ENCODE data around the gene RNASE12.

The RNASE12 gene, protein sequence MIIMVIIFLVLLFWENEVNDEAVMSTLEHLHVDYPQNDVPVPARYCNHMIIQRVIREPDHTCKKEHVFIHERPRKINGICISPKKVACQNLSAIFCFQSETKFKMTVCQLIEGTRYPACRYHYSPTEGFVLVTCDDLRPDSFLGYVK

DNA sequence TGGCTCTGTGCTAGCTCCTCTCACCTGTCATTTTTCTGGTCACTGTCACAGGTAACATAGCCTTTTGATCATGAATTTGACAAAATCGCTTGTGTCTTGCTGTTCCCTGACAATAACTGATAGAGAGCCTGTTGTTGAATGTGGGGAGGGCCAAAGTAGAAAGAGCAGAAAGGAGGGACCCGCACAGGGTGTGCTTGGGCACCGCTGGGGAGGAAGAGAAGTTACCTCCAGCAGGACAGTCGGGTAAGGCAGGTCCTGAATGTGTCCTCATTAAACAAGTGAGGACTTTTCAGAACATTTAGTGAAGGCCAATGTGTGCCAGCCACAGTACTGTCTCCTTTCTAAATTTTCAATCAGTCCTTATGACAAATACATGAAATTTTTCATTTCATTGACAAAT lies at the start of gene RNASE12:
RNASE12 (minus strand) TSS at position 142 of the 400 bp plus-strand sequence. CDS start 653 bp downstream, outside the sequence.
- H3K4me3 ChIP-seq (ENCODE audit: low read length), result no peak within 1 kb of the TSS
- no peak for TF ChIP-seq ZNF274 (IDR thresholded peaks at IDR 0.05; ENCODE audit: low read depth, low read length)

DNA sequence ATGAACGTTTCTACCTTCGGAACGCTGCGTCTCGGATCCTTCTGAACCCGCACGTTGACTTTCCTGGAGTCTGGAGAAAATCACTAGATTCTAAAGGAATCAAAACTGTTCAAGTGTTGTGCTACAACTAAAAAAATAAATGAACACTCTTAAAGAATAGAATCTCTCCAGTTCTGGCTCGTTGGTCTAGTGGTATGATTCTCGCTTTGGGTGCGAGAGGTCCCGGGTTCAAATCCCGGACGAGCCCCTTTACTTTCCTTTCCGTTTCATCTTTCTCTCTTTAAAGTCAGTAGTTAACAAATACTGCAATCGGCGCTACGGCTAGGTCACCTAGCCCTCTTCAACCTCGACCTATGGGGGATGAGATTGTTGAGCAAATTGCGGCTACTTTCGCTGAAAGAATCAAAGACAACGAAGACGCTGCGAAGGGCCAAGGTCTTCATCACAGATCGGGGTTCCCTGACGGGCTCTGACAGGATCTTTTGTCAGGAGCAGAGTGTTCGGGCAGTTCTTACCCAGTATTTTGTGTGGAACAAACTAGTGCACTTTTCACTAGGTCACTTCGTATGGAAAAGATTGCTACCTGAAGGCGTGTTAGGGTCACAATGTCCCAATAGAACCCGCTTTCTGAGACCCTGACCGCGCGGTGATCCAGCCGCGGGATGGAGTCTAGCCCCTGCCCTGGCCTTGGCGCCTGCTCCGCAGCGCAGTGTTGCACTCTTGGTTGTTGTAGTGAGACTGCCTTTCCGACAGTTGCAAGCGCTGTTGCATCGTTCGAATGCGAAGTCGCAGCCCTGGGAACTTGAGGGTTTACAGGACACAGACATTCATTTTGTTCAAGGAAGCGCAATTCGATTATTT lies 41.9 kb upstream of the RNASE12 start:
- no peak for TF ChIP-seq ZNF274 (IDR thresholded peaks at IDR 0.05; ENCODE audit: low read depth, low read length)
- peak overlapping the region; percentile 68 for H3K4me3 ChIP-seq (ENCODE audit: low read length)

DNA sequence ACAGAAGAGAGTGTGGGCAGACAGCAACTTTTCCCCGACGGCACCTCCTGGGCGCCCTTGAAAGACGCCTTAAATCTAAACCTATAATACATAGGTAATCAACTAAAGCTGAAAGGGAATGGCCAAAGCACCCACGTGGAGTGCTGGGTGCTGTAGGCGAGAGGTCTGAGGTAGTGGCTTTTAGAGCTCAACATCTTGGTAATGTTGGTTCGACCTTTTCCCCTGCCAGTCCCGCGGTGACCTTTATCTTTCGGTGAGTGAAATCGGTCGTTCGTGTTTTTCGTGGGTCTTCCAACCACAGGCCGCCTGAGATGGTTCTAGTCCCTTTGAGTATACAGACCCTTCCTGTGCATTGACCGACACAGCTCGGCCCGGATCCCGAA lies 41.3 kb upstream of the RNASE12 start:
- H3K4me3 ChIP-seq (ENCODE audit: low read length), result peak overlapping the region; percentile 68
- TF ChIP-seq ZNF274 (IDR thresholded peaks at IDR 0.05; ENCODE audit: low read depth, low read length), result no peak

DNA sequence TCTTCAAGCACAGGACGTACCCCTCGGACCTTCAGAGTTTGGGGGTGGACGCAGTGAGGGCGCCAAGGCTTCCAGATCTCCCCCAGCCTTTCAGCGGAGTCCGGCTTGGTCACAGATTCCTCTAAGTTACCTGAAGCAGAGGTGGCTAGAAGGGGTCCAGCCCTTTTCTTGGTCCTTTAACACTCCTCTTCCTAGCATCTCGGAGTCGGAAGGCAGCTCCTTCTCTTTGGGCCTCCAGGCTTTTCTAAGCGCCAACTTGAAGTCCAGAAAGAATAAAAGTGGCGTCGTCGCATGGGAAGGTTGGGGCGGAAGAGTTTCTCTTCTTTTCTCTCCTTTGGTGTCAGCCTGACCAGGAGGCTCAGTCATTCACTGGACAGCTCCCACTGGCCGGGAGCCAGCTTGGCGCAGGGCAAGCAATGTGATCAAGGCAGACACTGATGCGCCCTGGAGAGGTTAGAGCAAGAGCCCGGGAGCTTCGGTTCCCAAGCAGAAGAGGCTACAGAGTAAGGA lies 40.8 kb upstream of the RNASE12 start:
- peak overlapping the region; percentile 68 for H3K4me3 ChIP-seq (ENCODE audit: low read length)
- no peak for TF ChIP-seq ZNF274 (IDR thresholded peaks at IDR 0.05; ENCODE audit: low read depth, low read length)

DNA sequence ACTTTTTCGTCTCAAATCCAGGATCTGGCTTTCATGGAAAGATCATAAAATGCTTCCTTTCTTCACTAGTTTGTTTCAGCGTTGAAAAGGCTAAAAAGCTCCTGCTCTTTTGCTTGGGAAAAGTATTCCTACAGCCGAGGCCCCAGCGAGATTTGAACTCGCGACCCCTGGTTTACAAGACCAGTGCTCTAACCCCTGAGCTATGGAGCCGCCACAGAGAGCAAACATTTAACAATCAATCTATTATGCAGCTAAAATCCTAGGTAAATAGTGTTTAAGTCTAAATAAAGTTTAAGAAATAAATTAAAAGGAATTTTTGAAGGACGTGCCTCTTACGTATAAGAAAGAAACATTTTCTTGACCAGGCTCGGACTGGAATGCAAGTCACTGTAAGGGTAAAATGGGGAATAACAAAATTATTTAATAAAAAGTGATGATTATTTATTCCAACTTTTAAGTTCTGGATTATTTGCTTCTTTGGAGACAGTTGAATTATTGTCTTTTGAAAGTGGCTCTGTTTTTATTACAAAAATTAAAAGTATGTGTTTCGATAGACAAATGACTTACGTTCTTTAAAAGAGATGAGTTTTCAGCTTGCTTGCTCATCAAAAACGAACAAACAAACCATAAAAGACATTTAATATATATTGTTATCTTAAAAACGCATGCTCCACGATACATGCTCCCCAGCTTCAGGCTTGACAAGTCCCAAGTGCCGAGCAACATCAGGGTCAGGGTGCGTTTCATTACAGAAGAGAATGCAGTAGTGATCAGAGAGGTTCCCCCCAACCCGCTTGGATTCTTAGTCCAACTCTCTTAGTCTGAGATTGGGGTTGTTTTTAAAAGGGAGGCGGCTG lies 40.1 kb upstream of the RNASE12 start:
- peak overlapping the region; percentile 68 for H3K4me3 ChIP-seq (ENCODE audit: low read length)
- TF ChIP-seq ZNF274 (IDR thresholded peaks at IDR 0.05; ENCODE audit: low read depth, low read length), result no peak

DNA sequence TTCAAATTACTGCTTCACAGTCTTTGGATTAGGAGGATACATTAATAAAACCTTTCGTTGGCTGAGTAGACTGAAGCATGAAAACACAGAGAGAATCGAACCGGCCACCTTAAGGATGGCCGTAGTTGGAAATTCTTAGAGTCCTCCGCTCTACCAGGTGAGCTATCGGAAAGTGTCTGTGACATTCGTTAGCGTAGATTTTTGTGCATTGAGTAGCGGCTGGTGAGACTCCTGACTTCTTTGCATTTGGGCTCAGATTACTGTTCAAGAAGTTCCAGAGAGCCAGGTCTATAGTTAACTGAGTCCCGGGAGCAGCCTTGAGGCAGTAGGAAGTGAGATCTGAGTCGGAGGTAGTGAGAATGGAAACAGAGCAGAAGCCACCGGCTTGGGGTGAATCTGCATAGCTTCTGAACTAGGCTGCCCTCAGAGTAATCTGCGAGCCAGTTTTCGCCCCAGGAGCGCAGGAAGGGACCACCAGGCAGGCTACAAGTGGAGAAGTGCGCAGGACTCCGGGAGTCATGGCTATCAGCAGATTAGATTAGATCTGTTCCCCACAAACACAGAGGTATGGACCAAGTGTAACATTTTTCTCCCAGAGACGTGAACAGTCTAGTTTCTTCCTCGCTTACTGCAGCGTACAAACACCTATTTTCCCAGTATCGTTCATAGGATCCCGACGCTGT lies 39.3 kb upstream of the RNASE12 start:
- no peak for TF ChIP-seq ZNF274 (IDR thresholded peaks at IDR 0.05; ENCODE audit: low read depth, low read length)
- peak overlapping the region; percentile 68 for H3K4me3 ChIP-seq (ENCODE audit: low read length)

DNA sequence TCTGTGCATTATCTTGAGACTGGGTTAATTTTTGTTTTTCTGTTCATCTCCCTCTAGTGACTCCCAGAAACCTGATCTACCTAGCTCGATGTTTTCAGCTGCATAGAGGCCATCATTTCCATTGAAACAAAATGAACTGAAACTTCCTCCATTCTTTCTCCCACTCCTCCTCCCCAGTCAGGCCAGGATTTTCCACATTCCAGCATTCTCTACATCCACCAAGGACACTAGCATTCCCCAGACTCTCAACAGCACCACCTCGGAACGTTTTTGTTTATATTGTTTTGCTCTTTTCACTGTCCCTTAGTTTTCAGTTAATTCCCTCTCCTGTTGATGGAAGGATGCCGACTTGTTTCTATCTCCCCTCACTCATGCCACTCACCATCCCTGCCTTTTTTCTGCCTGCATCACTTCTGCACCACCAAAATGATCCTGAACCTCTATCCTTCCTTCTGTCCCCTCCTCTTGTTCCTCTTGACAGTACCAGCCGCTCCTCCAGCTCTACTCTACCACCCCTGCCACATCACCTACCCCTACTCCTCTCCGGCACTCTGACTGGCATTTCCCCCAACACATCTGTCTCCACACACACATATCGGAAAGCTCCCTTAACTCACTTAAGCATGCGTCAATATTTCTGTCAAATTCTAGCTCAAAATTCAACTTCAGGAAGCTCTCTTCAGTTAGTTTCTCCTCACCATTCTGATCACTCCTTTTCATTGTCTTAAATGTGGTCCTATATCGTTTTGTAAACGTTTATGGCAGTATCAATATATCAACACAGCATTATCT lies 37.1 kb upstream of the RNASE12 start:
- no peak overlapping the region for H3K4me3 ChIP-seq (ENCODE audit: low read length)
- TF ChIP-seq ZNF274 (IDR thresholded peaks at IDR 0.05; ENCODE audit: low read depth, low read length), result no peak

DNA sequence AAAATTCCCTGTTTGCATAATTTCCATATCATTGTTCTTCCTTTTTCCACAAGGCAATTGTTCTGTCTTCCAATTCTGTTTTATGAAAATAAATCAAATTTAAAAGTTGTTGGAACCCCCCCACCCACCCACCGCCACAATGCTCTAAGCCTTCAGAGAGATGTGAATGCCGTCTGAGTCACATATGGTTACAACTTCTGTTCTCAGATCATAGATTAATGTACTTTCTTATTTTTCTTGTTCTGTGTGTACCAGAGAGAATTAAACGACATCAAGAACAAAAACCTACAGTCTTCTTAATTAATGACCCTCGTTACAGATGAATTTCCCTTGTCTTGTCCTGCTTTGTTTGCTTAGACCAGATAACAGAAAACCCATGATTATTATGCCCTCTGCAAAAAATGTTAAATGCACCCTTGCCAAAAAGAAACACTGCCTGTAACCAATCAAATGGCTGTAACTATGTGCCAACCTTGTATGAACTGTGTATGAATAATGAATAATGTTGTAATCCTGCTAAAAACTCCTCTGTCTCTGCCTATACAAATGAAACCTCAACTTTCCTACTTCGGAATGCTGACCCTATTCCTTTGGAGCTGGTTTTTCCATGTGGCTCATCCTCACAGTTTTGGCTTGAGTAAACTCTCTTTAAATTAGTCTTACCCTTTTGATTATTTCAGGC lies 36.3 kb upstream of the RNASE12 start:
- no peak for TF ChIP-seq ZNF274 (IDR thresholded peaks at IDR 0.05; ENCODE audit: low read depth, low read length)
- no peak overlapping the region for H3K4me3 ChIP-seq (ENCODE audit: low read length)

DNA sequence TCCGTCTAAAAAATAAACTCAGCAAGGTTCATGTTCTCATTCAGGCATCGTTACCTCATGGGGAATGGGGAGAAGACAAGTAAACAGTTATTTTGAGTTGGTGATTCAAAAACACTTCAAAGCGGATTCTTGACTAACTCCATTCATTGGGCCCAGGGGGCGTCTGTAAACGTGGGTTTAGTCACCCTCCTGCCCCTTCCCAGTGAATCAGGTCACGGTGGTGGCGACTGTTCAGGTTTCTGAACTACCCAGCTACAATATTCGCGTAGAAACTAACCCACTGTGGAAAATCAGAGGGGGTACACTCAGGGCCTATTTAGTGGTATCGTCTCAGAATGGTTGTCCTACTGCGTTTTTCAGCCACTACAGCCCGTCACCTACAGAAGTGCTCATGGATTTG lies 35.1 kb upstream of the RNASE12 start:
- peak overlapping the region; percentile 65; the same call in 1 of the 2 replicates for H3K4me3 ChIP-seq (ENCODE audit: low read length)

DNA sequence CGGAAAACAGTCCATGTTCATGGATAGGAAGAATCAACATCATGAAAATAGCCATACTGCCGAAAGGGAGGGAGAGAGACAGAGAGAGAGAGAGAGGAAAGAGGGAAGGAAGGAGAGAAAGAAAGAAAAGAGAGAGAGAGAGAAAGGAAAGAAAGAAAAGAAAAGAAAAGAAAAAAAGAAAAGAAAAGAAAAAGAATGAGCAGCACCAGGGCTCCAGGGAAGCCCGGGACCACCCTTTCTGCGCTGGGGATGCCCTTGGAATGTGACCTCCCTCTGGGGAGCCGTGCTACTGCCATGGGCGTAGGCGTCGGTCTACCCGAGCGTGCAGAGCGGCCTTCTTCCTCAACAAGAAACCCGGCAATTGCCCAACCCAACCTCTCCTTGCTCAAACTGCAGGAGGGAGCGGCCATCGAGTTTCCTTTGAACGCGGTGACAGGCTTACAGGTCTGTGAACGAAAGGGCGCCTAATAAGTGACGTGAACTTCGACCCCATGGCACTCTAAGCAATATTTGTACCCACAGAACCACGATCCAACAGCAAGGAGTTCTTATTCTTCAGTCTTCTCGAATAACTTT lies 33.4 kb upstream of the RNASE12 start:
- no peak for TF ChIP-seq ZNF274 (IDR thresholded peaks at IDR 0.05; ENCODE audit: low read depth, low read length)

More for the DNA sequence above, 35.1 kb upstream of the RNASE12 start:
- TF ChIP-seq ZNF274 (IDR thresholded peaks at IDR 0.05; ENCODE audit: low read depth, low read length), result no peak

DNA sequence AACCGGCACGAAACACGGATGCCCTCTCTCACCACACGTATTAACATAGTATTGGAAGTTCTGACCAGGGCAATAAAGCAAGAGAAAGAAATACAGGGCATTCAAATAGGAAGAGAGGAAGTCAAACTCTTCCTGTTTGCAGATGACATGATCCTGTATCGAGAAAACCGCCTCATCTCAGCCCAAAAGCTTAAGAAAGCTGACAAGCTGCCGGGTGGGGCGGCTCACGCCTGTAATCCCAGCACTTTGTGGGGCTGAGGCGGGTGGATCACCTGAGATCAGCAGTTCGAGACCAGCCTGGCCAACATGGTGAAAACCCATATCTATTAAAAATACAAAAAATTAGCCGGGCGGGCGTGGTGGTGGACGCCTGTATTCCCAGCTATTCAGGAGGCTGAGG lies 32.6 kb upstream of the RNASE12 start:
- TF ChIP-seq ZNF274 (IDR thresholded peaks at IDR 0.05; ENCODE audit: low read depth, low read length), result no peak
- H3K4me3 ChIP-seq (ENCODE audit: low read length), result peak overlapping the region; percentile 30; the same call in 1 of the 2 replicates

More for the DNA sequence above, 33.4 kb upstream of the RNASE12 start:
- H3K4me3 ChIP-seq (ENCODE audit: low read length), result peak overlapping the region; percentile 65

DNA sequence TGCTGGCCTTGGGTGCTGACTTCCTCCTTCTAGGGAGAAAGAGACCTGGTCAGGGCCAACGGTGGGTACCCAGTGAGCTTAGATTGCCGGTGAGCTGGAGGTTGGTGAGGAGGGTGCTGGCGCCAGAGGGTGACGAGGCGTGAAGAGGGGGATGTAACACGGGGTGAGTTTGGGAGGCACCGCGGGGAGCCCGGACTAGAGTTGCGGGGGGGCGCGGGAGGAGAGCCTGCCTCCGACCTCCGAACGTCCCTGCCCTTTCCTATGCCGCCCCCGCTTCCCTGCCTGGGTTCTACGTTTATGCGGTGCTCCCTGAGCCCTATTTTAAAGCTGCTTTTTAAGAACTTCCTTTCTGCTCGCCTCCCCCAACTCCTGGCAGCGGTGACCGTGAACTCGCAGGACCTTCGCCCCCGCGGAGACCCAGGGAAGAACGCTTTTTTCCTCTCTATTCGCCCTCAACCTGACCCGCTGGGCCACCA lies 31.7 kb upstream of the RNASE12 start:
- TF ChIP-seq ZNF274 (IDR thresholded peaks at IDR 0.05; ENCODE audit: low read depth, low read length), result no peak
- H3K4me3 ChIP-seq (ENCODE audit: low read length), result peak overlapping the region; percentile 10; the same call in 1 of the 2 replicates
